ENCODE measurements around the gene RELL2.

Gene RELL2

DNA sequence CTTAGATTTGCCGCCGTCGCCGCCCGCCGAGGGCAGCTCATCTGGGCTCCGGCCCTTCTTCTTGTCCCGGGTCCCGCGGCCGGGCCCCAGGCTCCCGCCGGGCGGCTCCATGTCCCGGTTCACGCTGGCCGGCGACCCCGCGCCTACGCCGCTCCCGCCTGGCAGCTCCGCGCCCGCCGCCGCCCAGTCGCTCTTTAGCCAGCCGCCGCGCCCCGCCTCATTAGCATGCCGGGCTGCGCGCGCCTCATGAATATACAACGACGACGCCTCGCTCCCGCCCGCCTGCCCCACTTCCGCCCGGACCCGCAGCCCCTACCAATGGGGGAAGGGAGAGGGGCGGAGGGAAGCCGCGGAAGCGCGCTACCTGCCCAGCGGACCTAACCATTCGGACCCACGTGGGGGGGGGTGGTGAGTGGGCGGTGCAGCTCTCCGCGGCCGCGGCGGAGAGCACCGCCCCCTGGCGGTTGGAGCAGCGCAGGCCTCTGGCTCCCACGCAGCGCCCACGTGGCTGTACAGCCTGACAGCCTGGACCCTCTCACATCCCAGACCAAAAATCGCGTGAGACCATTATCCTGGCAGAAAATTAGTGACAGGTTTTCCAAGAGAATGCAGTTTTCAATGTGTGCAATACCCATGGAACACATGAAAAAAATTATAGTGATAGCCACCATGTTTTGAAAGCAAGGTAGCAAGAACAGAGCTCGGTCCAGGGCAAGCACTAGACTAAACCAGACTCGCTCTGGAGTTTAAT is 17.8 kb upstream of the RELL2 start, which contains the start of gene DIAPH1:
Gene DIAPH1, minus strand, starts transcription at position 197 of the 751 bp plus-strand sequence. Its CDS starts 86 bp downstream, at position 111.
- Histone ChIP-seq H3K27ac (ENCODE audit: low read depth in 2 of 2, low read length in 2 of 2) (peak within 1 kb of the TSS; percentile 90 to 91), H3K4me3 (ENCODE audit: low read length in 2 of 2) (peak within 1 kb of the TSS; percentile 81 to 90), H3K4me1 (ENCODE audit: control insufficient read depth in 2 of 2, insufficient read depth in 2 of 2, low read length in 2 of 2) (peaks cover 5 to 8% of the 10 kb centered on the region in 2 donors), H3K9ac (ENCODE audit: low read depth in 1 of 2, low read length in 2 of 2) (peak within 1 kb of the TSS; percentile 82 to 91), H3K9me3 (ENCODE audit: control insufficient read depth in 2 of 2, low read length in 2 of 2) (no peaks in the 10 kb centered on the region), H3K36me3 (ENCODE audit: control insufficient read depth in 2 of 2, insufficient read depth in 2 of 2, low read length in 2 of 2) (peaks cover 18 to 27% of the 10 kb centered on the region in 2 donors), H3K27me3 (ENCODE audit: control insufficient read depth in 2 of 2, insufficient read depth in 2 of 2, low read length in 2 of 2) (no peaks in the 10 kb centered on the region)

- Histone ChIP-seq H3K36me3 (ENCODE audit: control insufficient read depth in 2 of 2, insufficient read depth in 2 of 2, low read length in 2 of 2) (peaks cover 39 to 56% of the 10 kb centered on the region in 2 donors), H3K4me3 (ENCODE audit: low read length in 2 of 2) (no peak overlapping the region)
Observed at GRCh38 chr5:141623186-141623585, 13.6 kb upstream of the RELL2 start.

GRCh38 chr5:141623611-141624010 is 13.2 kb upstream of the RELL2 start:
- Histone ChIP-seq H3K4me1 (ENCODE audit: control insufficient read depth in 2 of 2, insufficient read depth in 2 of 2, low read length in 2 of 2) (peaks cover 0 to 4% of the 10 kb centered on the region in 2 donors), H3K4me3 (ENCODE audit: low read length in 2 of 2) (no peak overlapping the region), H3K27ac (ENCODE audit: low read depth in 2 of 2, low read length in 2 of 2) (peak overlapping the region in 1 of 2 donors; percentile 35), H3K9me3 (ENCODE audit: control insufficient read depth in 2 of 2, low read length in 2 of 2) (no peaks in the 10 kb centered on the region), H3K27me3 (ENCODE audit: control insufficient read depth in 2 of 2, insufficient read depth in 2 of 2, low read length in 2 of 2) (no peaks in the 10 kb centered on the region), H3K36me3 (ENCODE audit: control insufficient read depth in 2 of 2, insufficient read depth in 2 of 2, low read length in 2 of 2) (peaks cover 43 to 60% of the 10 kb centered on the region in 2 donors), H3K9ac (ENCODE audit: low read depth in 1 of 2, low read length in 2 of 2) (no peak overlapping the region)

More at GRCh38 chr5:141623186-141623585, 13.6 kb upstream of the RELL2 start:
- H3K4me1 ChIP-seq (ENCODE audit: control insufficient read depth in 2 of 2, insufficient read depth in 2 of 2, low read length in 2 of 2): peaks cover 0 to 4% of the 10 kb centered on the region in 2 donors
- H3K27me3 ChIP-seq (ENCODE audit: control insufficient read depth in 2 of 2, insufficient read depth in 2 of 2, low read length in 2 of 2): no peaks in the 10 kb centered on the region
- H3K9ac ChIP-seq (ENCODE audit: low read depth in 1 of 2, low read length in 2 of 2): no peak overlapping the region
- no peaks in the 10 kb centered on the region for H3K9me3 ChIP-seq (ENCODE audit: control insufficient read depth in 2 of 2, low read length in 2 of 2)
- H3K27ac ChIP-seq (ENCODE audit: low read depth in 2 of 2, low read length in 2 of 2): peak overlapping the region in 1 of 2 donors; percentile 35

GRCh38 chr5:141628175-141628788 is 8.5 kb upstream of the RELL2 start:
- Histone ChIP-seq H3K27me3 (ENCODE audit: control insufficient read depth in 2 of 2, insufficient read depth in 2 of 2, low read length in 2 of 2) (no peaks in the 10 kb centered on the region), H3K36me3 (ENCODE audit: control insufficient read depth in 2 of 2, insufficient read depth in 2 of 2, low read length in 2 of 2) (peaks cover 52 to 66% of the 10 kb centered on the region in 2 donors), H3K4me3 (ENCODE audit: low read length in 2 of 2) (no peak overlapping the region), H3K9me3 (ENCODE audit: control insufficient read depth in 2 of 2, low read length in 2 of 2) (no peaks in the 10 kb centered on the region), H3K4me1 (ENCODE audit: control insufficient read depth in 2 of 2, insufficient read depth in 2 of 2, low read length in 2 of 2) (no peaks in the 10 kb centered on the region), H3K9ac (ENCODE audit: low read depth in 1 of 2, low read length in 2 of 2) (no peak overlapping the region), H3K27ac (ENCODE audit: low read depth in 2 of 2, low read length in 2 of 2) (no peak overlapping the region)

DNA sequence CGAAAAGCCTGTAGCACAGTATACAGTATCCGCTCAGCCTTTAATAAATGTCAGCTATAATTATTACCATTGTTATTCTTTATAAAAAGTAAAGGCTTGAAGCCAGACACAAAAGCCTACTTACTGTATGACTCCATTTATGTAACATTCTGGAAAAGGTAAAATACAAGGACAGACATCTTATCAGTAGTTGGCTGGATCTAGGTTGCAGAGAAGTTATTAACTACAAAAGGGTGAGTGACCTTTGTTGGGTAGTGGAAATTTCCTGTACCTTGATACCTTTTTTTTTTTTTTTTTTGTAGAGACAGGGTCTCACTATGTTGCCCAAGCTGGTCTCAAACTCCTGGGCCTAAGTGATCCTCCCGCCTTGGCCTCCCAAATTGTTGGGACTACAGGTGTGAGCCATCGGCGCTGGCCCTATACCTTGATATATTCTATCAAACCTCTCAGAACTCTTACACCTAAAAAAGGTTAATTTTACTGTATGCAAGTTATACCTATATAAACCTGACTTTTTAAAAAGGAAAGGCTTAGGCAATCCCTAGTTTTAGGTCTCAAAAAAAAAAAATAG is 6.1 kb upstream of the RELL2 start:
- Histone ChIP-seq H3K36me3 (ENCODE audit: control insufficient read depth in 2 of 2, insufficient read depth in 2 of 2, low read length in 2 of 2) (peaks cover 38 to 49% of the 10 kb centered on the region in 2 donors), H3K9ac (ENCODE audit: low read depth in 1 of 2, low read length in 2 of 2) (no peak overlapping the region), H3K27me3 (ENCODE audit: control insufficient read depth in 2 of 2, insufficient read depth in 2 of 2, low read length in 2 of 2) (no peaks in the 10 kb centered on the region), H3K4me1 (ENCODE audit: control insufficient read depth in 2 of 2, insufficient read depth in 2 of 2, low read length in 2 of 2) (peaks cover 3 to 4% of the 10 kb centered on the region in 2 donors), H3K27ac (ENCODE audit: low read depth in 2 of 2, low read length in 2 of 2) (no peak overlapping the region), H3K4me3 (ENCODE audit: low read length in 2 of 2) (no peak overlapping the region), H3K9me3 (ENCODE audit: control insufficient read depth in 2 of 2, low read length in 2 of 2) (no peaks in the 10 kb centered on the region)

- no peaks in the 10 kb centered on the region for H3K27me3 ChIP-seq (ENCODE audit: control insufficient read depth in 2 of 2, insufficient read depth in 2 of 2, low read length in 2 of 2)
- peaks cover 31 to 38% of the 10 kb centered on the region in 2 donors for H3K36me3 ChIP-seq (ENCODE audit: control insufficient read depth in 2 of 2, insufficient read depth in 2 of 2, low read length in 2 of 2)
- H3K27ac ChIP-seq (ENCODE audit: low read depth in 2 of 2, low read length in 2 of 2): no peak overlapping the region
- H3K9me3 ChIP-seq (ENCODE audit: control insufficient read depth in 2 of 2, low read length in 2 of 2): no peaks in the 10 kb centered on the region
- H3K4me1 ChIP-seq (ENCODE audit: control insufficient read depth in 2 of 2, insufficient read depth in 2 of 2, low read length in 2 of 2): peaks cover 12 to 15% of the 10 kb centered on the region in 2 donors
- no peak overlapping the region for H3K4me3 ChIP-seq (ENCODE audit: low read length in 2 of 2)
- no peak overlapping the region for H3K9ac ChIP-seq (ENCODE audit: low read depth in 1 of 2, low read length in 2 of 2)
Observed at GRCh38 chr5:141632650-141633049, 4.1 kb upstream of the RELL2 start.

DNA sequence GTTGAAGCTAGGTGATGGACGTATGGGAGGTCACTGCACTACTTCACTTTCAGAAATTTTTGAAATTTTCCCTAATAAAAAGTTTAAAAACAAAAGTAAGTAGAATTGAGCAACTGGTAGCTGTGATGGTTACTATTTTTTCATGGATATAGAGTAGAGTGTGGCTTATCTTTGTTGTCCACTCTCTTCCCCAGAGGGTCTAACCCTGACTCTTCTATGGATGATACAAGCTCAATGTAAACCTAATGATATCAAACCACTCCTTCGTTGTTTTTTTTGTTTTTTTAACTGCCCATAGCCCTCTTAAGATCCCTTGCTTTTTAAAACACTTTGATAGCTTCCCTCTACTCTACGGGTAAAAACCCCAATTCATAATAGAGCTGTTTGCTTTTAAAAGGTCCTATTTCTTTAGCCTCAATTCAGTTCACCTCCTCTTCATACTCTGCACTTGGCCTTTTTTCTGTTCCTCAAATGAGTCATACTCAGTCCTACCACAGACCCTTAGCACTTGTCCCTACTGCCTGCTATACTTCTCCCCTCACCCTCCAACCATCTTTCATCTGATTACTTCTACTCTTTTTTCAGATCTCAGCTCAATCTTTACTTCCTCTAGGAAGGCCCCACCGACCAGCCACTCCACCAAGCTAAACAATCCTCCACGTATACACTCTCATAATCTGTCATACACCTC is 2.8 kb upstream of the RELL2 start:
- peaks cover 14 to 19% of the 10 kb centered on the region in 2 donors for H3K4me1 ChIP-seq (ENCODE audit: control insufficient read depth in 2 of 2, insufficient read depth in 2 of 2, low read length in 2 of 2)
- H3K27ac ChIP-seq (ENCODE audit: low read depth in 2 of 2, low read length in 2 of 2): no peak overlapping the region
- H3K9ac ChIP-seq (ENCODE audit: low read depth in 1 of 2, low read length in 2 of 2): no peak overlapping the region
- no peaks in the 10 kb centered on the region for H3K9me3 ChIP-seq (ENCODE audit: control insufficient read depth in 2 of 2, low read length in 2 of 2)
- H3K36me3 ChIP-seq (ENCODE audit: control insufficient read depth in 2 of 2, insufficient read depth in 2 of 2, low read length in 2 of 2): peaks cover 17 to 24% of the 10 kb centered on the region in 2 donors
- H3K4me3 ChIP-seq (ENCODE audit: low read length in 2 of 2): no peak overlapping the region
- H3K27me3 ChIP-seq (ENCODE audit: control insufficient read depth in 2 of 2, insufficient read depth in 2 of 2, low read length in 2 of 2): no peaks in the 10 kb centered on the region

GRCh38 chr5:141634720-141635119 is 2.1 kb upstream of the RELL2 start:
- H3K27ac ChIP-seq (ENCODE audit: low read depth in 2 of 2, low read length in 2 of 2): no peak overlapping the region
- H3K4me1 ChIP-seq (ENCODE audit: control insufficient read depth in 2 of 2, insufficient read depth in 2 of 2, low read length in 2 of 2): peaks cover 14 to 19% of the 10 kb centered on the region in 2 donors
- H3K27me3 ChIP-seq (ENCODE audit: control insufficient read depth in 2 of 2, insufficient read depth in 2 of 2, low read length in 2 of 2): no peaks in the 10 kb centered on the region
- H3K9ac ChIP-seq (ENCODE audit: low read depth in 1 of 2, low read length in 2 of 2): no peak overlapping the region
- H3K4me3 ChIP-seq (ENCODE audit: low read length in 2 of 2): no peak overlapping the region
- H3K36me3 ChIP-seq (ENCODE audit: control insufficient read depth in 2 of 2, insufficient read depth in 2 of 2, low read length in 2 of 2): peaks cover 10 to 17% of the 10 kb centered on the region in 2 donors
- no peaks in the 10 kb centered on the region for H3K9me3 ChIP-seq (ENCODE audit: control insufficient read depth in 2 of 2, low read length in 2 of 2)

DNA sequence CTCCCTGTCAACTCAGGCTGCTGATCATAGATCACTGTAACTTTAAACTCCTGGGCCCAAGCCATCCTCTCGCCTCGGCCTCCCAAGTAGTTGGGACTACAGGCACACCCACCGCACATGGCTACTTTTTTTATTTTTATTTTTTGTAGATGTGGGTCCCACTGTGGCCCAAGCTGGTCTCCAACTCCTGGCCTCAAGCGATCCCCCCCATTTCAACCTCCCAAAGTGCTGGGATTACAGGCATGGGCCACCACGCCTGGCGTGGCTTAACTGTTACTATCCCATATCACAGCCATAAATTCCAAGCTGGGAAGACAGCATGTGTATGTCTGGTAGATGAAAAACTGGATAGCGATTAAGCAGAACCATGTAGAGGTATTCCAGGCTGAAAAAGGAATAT is 1.2 kb upstream of the RELL2 start:
- Histone ChIP-seq H3K4me1 (ENCODE audit: control insufficient read depth in 2 of 2, insufficient read depth in 2 of 2, low read length in 2 of 2) (peaks cover 14 to 19% of the 10 kb centered on the region in 2 donors), H3K9ac (ENCODE audit: low read depth in 1 of 2, low read length in 2 of 2) (peak overlapping the region; percentile 72 to 97), H3K36me3 (ENCODE audit: control insufficient read depth in 2 of 2, insufficient read depth in 2 of 2, low read length in 2 of 2) (peaks cover 5 to 10% of the 10 kb centered on the region in 2 donors), H3K27me3 (ENCODE audit: control insufficient read depth in 2 of 2, insufficient read depth in 2 of 2, low read length in 2 of 2) (no peaks in the 10 kb centered on the region), H3K9me3 (ENCODE audit: control insufficient read depth in 2 of 2, low read length in 2 of 2) (no peaks in the 10 kb centered on the region), H3K4me3 (ENCODE audit: low read length in 2 of 2) (peak overlapping the region; percentile 83 to 97), H3K27ac (ENCODE audit: low read depth in 2 of 2, low read length in 2 of 2) (no peak overlapping the region)
